HUDEP-2 (cell line): ENCODE measurements around the gene PTGR2.
"Not testable (repeated sequence)": the region's sequence is repeated elsewhere in the genome, so short reads cannot be mapped to it uniquely, and the experiment has no call there.

Experiments used
- DNase-seq, 76 experiments: peaks; one replicate each; lab custom pipeline; 2025; ENCODE audit not compliant: unreplicated experiment in 76 of 76; lab: John Stamatoyannopoulos, UW

PTGR2 gene

GRCh38 chr14:73851567-73852382 lies at the start of gene PTGR2:
Gene PTGR2, plus strand, starts transcription at chr14:73851831. Its CDS starts 7,032 bp downstream, at chr14:73858863.
- DNase-seq, result peak in 71 of 76 experiments; percentile 7 to 82 (median 66)

GRCh38 chr14:73802431-73803188 lies 49.0 kb upstream of the PTGR2 start:
- DNase-seq, result peak in 7 of 76 experiments; percentile 8 to 35 (median 20)

- DNase-seq, result peak in 3 of 76 experiments; percentile 22 to 36 (median 34)
These were observed 47.0 kb upstream of the PTGR2 start for GRCh38 chr14:73804636-73805035.

- DNase-seq, result no peak
These were observed 44.2 kb upstream of the PTGR2 start for GRCh38 chr14:73807457-73807856.

- no peak for DNase-seq
These were observed 42.2 kb upstream of the PTGR2 start for GRCh38 chr14:73809391-73809790.

GRCh38 chr14:73810478-73811163 lies 41.0 kb upstream of the PTGR2 start:
- DNase-seq, result no peak

GRCh38 chr14:73811164-73811503 lies 40.5 kb upstream of the PTGR2 start:
- DNase-seq, result no peak

- DNase-seq, result no peak
These were observed 37.5 kb upstream of the PTGR2 start for GRCh38 chr14:73814153-73814552.

- DNase-seq, result no peak
These were observed 35.8 kb upstream of the PTGR2 start for GRCh38 chr14:73815849-73816248.

- no peak for DNase-seq
These were observed 35.2 kb upstream of the PTGR2 start for GRCh38 chr14:73816393-73816816.

- peak in 34 of 76 experiments; percentile 12 to 67 (median 29) for DNase-seq
These were observed 34.5 kb upstream of the PTGR2 start for GRCh38 chr14:73817020-73817655.

GRCh38 chr14:73818821-73819220 lies 32.8 kb upstream of the PTGR2 start:
- DNase-seq, result no peak

GRCh38 chr14:73820631-73821030 lies 31.0 kb upstream of the PTGR2 start:
- peak in 6 of 76 experiments; percentile 5 to 34 (median 12) for DNase-seq

- no peak for DNase-seq
These were observed 28.2 kb upstream of the PTGR2 start for GRCh38 chr14:73823339-73823885.

GRCh38 chr14:73824127-73824526 lies 27.5 kb upstream of the PTGR2 start:
- no peak for DNase-seq

- DNase-seq, result peak in 16 of 76 experiments; percentile 13 to 49 (median 28)
These were observed 27.1 kb upstream of the PTGR2 start for GRCh38 chr14:73824536-73824935.

- peak in 74 of 76 experiments; percentile 11 to 92 (median 82) for DNase-seq
These were observed 26.0 kb upstream of the PTGR2 start for GRCh38 chr14:73825551-73826188.

GRCh38 chr14:73827190-73827589 lies 24.4 kb upstream of the PTGR2 start:
- not testable (repeated sequence) for DNase-seq

- no peak for DNase-seq
These were observed 22.6 kb upstream of the PTGR2 start for GRCh38 chr14:73829071-73829470.
